ENCODE measurements around the gene COL4A2. TPM values are rescaled to one million over a fixed set of nuclear protein-coding genes. Genes with fewer than 3 reads are reported as not detected.

Gene COL4A2
- total and polyA plus RNA-seq, 5 experiments from 2014 or later: not detected

DNA sequence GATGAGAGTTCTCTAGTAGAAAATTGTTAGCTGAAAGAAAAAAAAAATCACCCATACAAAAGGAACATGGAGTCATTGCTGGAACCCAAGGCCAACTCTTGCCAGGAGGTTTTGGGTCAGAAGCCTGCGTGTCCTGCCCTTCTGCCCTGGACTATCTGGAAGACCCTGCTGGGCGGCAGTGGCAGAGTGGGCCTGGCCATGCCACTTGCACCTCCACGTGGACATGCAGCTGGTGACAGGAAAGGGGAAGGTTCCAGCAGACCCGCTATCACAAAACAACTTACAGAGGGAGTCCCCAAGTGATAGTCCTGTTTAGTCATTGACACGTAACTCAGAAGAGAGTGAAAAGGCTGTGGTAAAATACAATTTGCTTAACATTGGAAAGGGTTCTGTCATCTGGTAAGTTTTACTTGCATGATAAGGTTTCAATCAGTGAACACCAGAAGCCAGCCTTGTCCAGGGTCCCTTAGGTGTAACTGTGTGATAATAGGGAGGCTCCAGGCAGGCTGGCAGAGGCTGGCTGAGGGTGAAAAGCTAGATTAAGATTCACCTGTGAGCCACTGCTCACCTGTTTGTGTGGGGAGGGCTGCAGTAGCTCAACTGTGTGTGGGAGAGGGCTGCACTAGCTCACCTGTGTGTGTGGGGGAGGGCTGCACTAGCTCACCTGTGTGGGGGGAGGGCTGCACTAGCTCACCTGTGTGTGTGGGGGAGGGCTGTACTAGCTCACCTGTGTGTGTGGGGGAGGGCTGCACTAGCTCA, 47.8 kb downstream of the COL4A2 start:
- peaks cover 0 to 2% (median 0%) of the 10 kb centered on the region in 9 donors for H3K9me3 Mint-ChIP-seq
- H3K27me3 Mint-ChIP-seq: peaks cover 3 to 34% (median 11%) of the 10 kb centered on the region in 5 donors
- ATAC-seq (no peak), DNase-seq (no peak)
- POLR2A ChIA-PET: no interaction called here
- no peak overlapping the region for H3K27ac Mint-ChIP-seq
- H3K36me3 Mint-ChIP-seq: no peaks in the 10 kb centered on the region
- no peaks in the 10 kb centered on the region for H3K4me1 Mint-ChIP-seq
- no peak overlapping the region for H3K4me3 Mint-ChIP-seq

GRCh38 chr13:110356362-110356761, 49.3 kb downstream of the COL4A2 start:
- Mint-ChIP-seq H3K36me3 (no peaks in the 10 kb centered on the region), H3K27me3 (peaks cover 3 to 34% (median 10%) of the 10 kb centered on the region in 5 donors), H3K4me1 (peaks cover 0 to 1% (median 0%) of the 10 kb centered on the region in 4 donors), H3K27ac (no peak overlapping the region), H3K9me3 (peaks cover 0 to 2% (median 0%) of the 10 kb centered on the region in 9 donors), H3K4me3 (no peak overlapping the region)
- POLR2A ChIA-PET: no interaction called here
- no peak for ATAC-seq
- DNase-seq: no peak

DNA sequence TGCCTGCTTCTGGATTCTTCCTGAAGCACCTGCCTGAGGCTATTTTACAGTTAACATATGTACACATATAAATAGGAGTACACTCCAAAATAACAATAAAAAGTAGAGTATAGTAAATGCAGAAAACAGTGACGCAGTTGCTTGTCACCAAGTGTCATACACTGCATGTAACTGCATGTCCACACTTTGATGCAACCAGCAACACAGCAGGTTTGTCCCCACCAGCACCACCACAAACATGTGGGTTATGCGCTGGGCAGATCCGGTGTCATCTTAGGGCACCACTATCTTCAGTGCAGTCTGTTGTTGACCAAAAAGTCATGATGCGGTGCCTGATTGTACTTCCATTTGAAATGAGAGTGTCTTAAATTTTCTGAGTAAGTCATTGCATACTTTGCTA, 51.3 kb downstream of the COL4A2 start:
- Mint-ChIP-seq H3K4me1 (peaks cover 0 to 2% (median 0%) of the 10 kb centered on the region in 4 donors), H3K4me3 (no peak overlapping the region), H3K9me3 (peaks cover 0 to 2% (median 0%) of the 10 kb centered on the region in 9 donors), H3K27me3 (peaks cover 0 to 30% (median 8%) of the 10 kb centered on the region in 5 donors), H3K27ac (no peak overlapping the region), H3K36me3 (no peaks in the 10 kb centered on the region)
- POLR2A ChIA-PET: no interaction called here
- DNase-seq (no peak), ATAC-seq (no peak)

- POLR2A ChIA-PET: no interaction called here
- no peak for DNase-seq
- Mint-ChIP-seq H3K27me3 (peaks cover 0 to 23% (median 8%) of the 10 kb centered on the region in 5 donors), H3K4me1 (peaks cover 0 to 2% (median 0%) of the 10 kb centered on the region in 4 donors), H3K9me3 (peaks cover 0 to 2% (median 0%) of the 10 kb centered on the region in 9 donors), H3K36me3 (no peaks in the 10 kb centered on the region), H3K27ac (no peak overlapping the region), H3K4me3 (no peak overlapping the region)
- ATAC-seq: no peak
Observed at GRCh38 chr13:110359840-110360301, 52.8 kb downstream of the COL4A2 start.

DNA sequence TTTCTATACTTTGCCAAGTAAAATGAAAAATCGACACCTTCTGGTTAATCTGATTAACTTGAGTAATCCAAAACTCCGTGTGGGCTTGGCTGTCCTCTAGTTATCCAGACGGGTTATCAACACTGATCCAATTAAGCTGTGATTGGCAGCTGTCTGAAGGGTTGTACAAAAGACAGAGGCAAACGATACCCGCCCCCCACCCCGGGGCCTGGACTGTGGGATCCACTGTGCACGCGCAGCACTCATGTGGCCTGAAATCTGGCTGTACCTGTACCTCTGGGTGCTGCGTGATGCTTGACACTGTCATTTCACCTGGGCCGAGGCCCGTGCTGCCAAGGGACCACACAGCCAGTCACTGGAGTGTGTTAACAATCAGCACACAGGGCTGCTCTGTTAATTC, 53.5 kb downstream of the COL4A2 start:
- Mint-ChIP-seq H3K27ac (no peak overlapping the region), H3K4me1 (peaks cover 0 to 2% (median 0%) of the 10 kb centered on the region in 4 donors), H3K36me3 (no peaks in the 10 kb centered on the region), H3K4me3 (no peak overlapping the region), H3K9me3 (no peaks in the 10 kb centered on the region), H3K27me3 (peaks cover 0 to 25% (median 7%) of the 10 kb centered on the region in 5 donors)
- POLR2A ChIA-PET: no interaction called here
- DNase-seq (no peak), ATAC-seq (no peak)

GRCh38 chr13:110361365-110361911, 54.4 kb downstream of the COL4A2 start:
- Mint-ChIP-seq H3K9me3 (no peaks in the 10 kb centered on the region), H3K4me3 (no peak overlapping the region), H3K36me3 (no peaks in the 10 kb centered on the region), H3K27ac (no peak overlapping the region), H3K27me3 (peaks cover 0 to 33% (median 8%) of the 10 kb centered on the region in 5 donors), H3K4me1 (peaks cover 0 to 2% (median 0%) of the 10 kb centered on the region in 4 donors)
- POLR2A ChIA-PET: no interaction called here
- DNase-seq (no peak), ATAC-seq (no peak)

GRCh38 chr13:110363010-110363409, 55.9 kb downstream of the COL4A2 start:
- DNase-seq (no peak), ATAC-seq (no peak)
- Mint-ChIP-seq H3K27me3 (peaks cover 0 to 34% (median 8%) of the 10 kb centered on the region in 5 donors), H3K27ac (no peak overlapping the region), H3K36me3 (no peaks in the 10 kb centered on the region), H3K9me3 (no peaks in the 10 kb centered on the region), H3K4me1 (peaks cover 0 to 2% (median 0%) of the 10 kb centered on the region in 4 donors), H3K4me3 (no peak overlapping the region)
- POLR2A ChIA-PET: no interaction called here

- no peaks in the 10 kb centered on the region for H3K36me3 Mint-ChIP-seq
- peaks cover 0 to 34% (median 8%) of the 10 kb centered on the region in 5 donors for H3K27me3 Mint-ChIP-seq
- no peak overlapping the region for H3K4me3 Mint-ChIP-seq
- POLR2A ChIA-PET: no interaction called here
- no peak for ATAC-seq
- H3K27ac Mint-ChIP-seq: no peak overlapping the region
- peaks cover 0 to 2% (median 0%) of the 10 kb centered on the region in 4 donors for H3K4me1 Mint-ChIP-seq
- no peak for DNase-seq
- H3K9me3 Mint-ChIP-seq: no peaks in the 10 kb centered on the region
Observed at GRCh38 chr13:110364081-110364480, 57.0 kb downstream of the COL4A2 start.

- POLR2A ChIA-PET: no interaction called here
- no peak for DNase-seq
- peaks cover 0 to 2% (median 0%) of the 10 kb centered on the region in 4 donors for H3K4me1 Mint-ChIP-seq
- no peak overlapping the region for H3K27ac Mint-ChIP-seq
- no peak for ATAC-seq
- H3K9me3 Mint-ChIP-seq: no peaks in the 10 kb centered on the region
- H3K36me3 Mint-ChIP-seq: no peaks in the 10 kb centered on the region
- H3K4me3 Mint-ChIP-seq: no peak overlapping the region
- peaks cover 2 to 33% (median 10%) of the 10 kb centered on the region in 5 donors for H3K27me3 Mint-ChIP-seq
Observed at GRCh38 chr13:110365876-110366275, 58.8 kb downstream of the COL4A2 start.

DNA sequence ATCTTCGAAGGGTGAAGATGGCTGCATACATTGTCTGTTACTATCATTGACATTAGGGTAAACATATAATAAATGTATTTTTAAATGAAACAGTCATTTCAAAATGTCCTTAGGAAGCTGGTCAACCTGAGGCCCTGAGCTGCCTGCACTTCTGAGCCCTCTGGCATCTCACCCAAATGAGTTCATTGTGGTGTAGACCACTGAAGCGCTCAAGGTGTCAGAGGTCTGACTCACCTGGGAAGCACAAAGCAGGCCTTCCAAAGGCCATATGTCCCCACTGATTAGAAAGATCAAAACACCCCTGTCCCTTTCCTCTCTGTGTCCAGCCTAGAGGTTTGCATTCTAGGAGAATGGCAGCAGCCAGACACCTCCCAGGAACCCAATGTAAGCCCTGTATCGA, 59.6 kb downstream of the COL4A2 start:
- DNase-seq: no peak
- H3K27me3 Mint-ChIP-seq: peaks cover 2 to 25% (median 8%) of the 10 kb centered on the region in 5 donors
- no peak overlapping the region for H3K27ac Mint-ChIP-seq
- POLR2A ChIA-PET: interaction anchor here (0.6 kb wide), 1 partner anchor 1167 kb away, joined by 3 read pairs; no protein-coding TSS in a partner anchor
- H3K9me3 Mint-ChIP-seq: no peaks in the 10 kb centered on the region
- no peaks in the 10 kb centered on the region for H3K36me3 Mint-ChIP-seq
- H3K4me3 Mint-ChIP-seq: no peak overlapping the region
- no peaks in the 10 kb centered on the region for H3K4me1 Mint-ChIP-seq
- ATAC-seq: no peak

- POLR2A ChIA-PET: no interaction called here
- Mint-ChIP-seq H3K4me3 (no peak overlapping the region), H3K9me3 (no peaks in the 10 kb centered on the region), H3K27me3 (peaks cover 2 to 24% (median 8%) of the 10 kb centered on the region in 5 donors), H3K27ac (no peak overlapping the region), H3K4me1 (no peaks in the 10 kb centered on the region), H3K36me3 (no peaks in the 10 kb centered on the region)
- no peak for ATAC-seq
- no peak for DNase-seq
Observed at GRCh38 chr13:110367620-110368019, 60.5 kb downstream of the COL4A2 start.

GRCh38 chr13:110368408-110368807, 61.3 kb downstream of the COL4A2 start:
- POLR2A ChIA-PET: no interaction called here
- H3K27me3 Mint-ChIP-seq: peaks cover 3 to 17% (median 9%) of the 10 kb centered on the region in 5 donors
- H3K27ac Mint-ChIP-seq: no peak overlapping the region

DNA sequence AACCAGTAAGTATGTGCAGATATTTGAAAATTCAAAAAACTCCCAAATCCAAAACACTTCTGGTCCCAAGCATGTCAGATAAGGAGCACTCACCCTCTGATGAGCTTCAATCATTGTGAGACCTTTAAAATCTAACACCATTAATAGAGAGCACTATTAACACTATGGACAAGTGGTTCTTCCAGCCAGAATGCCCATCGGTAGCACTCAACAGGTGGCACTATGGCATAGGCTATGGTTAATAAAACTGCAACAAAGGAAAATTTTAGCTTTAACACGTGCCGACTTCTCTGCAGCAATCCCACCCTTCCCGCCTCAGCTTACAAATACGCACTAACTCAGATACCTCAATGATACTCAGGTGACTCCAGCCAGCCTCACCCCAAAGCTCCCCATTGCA, 62.3 kb downstream of the COL4A2 start:
- H3K4me3 Mint-ChIP-seq: no peak overlapping the region
- POLR2A ChIA-PET: no interaction called here
- H3K27me3 Mint-ChIP-seq: peaks cover 9 to 25% (median 13%) of the 10 kb centered on the region in 5 donors
- no peaks in the 10 kb centered on the region for H3K4me1 Mint-ChIP-seq
- no peak for ATAC-seq
- DNase-seq: no peak
- no peaks in the 10 kb centered on the region for H3K36me3 Mint-ChIP-seq
- no peaks in the 10 kb centered on the region for H3K9me3 Mint-ChIP-seq
- H3K27ac Mint-ChIP-seq: peak overlapping the region in 1 of 10 donors; percentile 8

More at GRCh38 chr13:110368408-110368807, 61.3 kb downstream of the COL4A2 start:
- H3K4me3 Mint-ChIP-seq: no peak overlapping the region
- ATAC-seq: no peak
- H3K4me1 Mint-ChIP-seq: no peaks in the 10 kb centered on the region
- H3K36me3 Mint-ChIP-seq: no peaks in the 10 kb centered on the region
- H3K9me3 Mint-ChIP-seq: no peaks in the 10 kb centered on the region
- no peak for DNase-seq
